ENCODE data around the gene DNAJC18. TPM values are rescaled to one million over a fixed set of nuclear protein-coding genes. Genes with fewer than 3 reads are reported as not detected.
"Not testable (repeated sequence)": the region's sequence is repeated elsewhere in the genome, so short reads cannot be mapped to it uniquely, and the experiment has no call there.

The DNAJC18 gene
- total RNA-seq, 4 donors from 2014 or later, result 9.2 to 11.4 (median 10.7) TPM

DNA sequence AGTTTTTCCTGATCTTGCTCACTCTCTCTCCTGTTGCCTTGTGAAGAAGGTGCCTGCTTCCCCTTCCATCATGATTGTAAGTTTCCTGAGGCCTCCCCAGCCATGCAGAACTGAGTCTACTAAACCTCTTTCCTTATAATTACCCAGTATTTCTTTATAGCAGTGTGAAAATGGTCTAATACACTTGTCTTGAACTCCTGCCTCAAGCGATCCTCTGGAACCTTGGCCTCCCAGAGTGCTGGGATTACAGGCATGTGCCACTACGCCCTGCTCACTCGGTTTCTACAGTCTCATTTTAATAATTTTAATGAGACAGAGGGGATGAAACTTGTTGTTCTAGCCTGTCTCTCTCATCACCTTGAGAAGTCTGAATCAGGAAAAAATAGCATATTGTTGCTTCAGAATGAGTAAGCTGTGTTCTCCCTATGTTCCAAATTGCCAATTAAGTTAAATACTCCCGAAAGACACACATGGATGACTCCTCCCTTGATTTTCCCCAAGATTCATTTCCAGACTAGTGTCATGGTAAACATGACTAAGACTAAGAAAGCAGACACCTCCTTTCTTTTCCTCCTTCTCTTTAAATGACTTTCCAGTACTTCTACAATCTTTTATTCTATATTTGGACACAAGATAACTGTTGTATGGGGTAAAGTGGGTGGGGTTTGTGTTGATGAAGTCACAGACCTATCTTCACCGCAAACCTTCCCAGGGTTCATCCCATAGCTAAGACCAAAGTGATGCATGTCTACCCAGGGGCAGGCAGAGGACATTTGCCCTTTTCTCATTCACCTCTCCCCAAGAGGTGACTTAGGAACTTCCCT is 7.8 kb upstream of the DNAJC18 start:
- no peaks in the 10 kb centered on the region for H3K36me3 ChIP-seq
- 82 to 83% methylated on average over 5 of the region's 5 CpGs for WGBS, 2 donors
- H3K4me3 ChIP-seq, result no peak overlapping the region
- H3K4me1 ChIP-seq, result no peaks in the 10 kb centered on the region
- no peaks in the 10 kb centered on the region for H3K27me3 ChIP-seq
- H3K9me3 ChIP-seq, result no peaks in the 10 kb centered on the region
- DNase-seq (ENCODE audit: low spot score in 2 of 2), result no peak
- no peak overlapping the region for H3K27ac ChIP-seq
- TF ChIP-seq, protein P1, sequence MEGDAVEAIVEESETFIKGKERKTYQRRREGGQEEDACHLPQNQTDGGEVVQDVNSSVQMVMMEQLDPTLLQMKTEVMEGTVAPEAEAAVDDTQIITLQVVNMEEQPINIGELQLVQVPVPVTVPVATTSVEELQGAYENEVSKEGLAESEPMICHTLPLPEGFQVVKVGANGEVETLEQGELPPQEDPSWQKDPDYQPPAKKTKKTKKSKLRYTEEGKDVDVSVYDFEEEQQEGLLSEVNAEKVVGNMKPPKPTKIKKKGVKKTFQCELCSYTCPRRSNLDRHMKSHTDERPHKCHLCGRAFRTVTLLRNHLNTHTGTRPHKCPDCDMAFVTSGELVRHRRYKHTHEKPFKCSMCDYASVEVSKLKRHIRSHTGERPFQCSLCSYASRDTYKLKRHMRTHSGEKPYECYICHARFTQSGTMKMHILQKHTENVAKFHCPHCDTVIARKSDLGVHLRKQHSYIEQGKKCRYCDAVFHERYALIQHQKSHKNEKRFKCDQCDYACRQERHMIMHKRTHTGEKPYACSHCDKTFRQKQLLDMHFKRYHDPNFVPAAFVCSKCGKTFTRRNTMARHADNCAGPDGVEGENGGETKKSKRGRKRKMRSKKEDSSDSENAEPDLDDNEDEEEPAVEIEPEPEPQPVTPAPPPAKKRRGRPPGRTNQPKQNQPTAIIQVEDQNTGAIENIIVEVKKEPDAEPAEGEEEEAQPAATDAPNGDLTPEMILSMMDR (IDR thresholded peaks at IDR 0.05), result no peak
- TF ChIP-seq EP300 (IDR thresholded peaks at IDR 0.05) (no peak), POLR2A (IDR thresholded peaks at IDR 0.05) (no peak)

DNA sequence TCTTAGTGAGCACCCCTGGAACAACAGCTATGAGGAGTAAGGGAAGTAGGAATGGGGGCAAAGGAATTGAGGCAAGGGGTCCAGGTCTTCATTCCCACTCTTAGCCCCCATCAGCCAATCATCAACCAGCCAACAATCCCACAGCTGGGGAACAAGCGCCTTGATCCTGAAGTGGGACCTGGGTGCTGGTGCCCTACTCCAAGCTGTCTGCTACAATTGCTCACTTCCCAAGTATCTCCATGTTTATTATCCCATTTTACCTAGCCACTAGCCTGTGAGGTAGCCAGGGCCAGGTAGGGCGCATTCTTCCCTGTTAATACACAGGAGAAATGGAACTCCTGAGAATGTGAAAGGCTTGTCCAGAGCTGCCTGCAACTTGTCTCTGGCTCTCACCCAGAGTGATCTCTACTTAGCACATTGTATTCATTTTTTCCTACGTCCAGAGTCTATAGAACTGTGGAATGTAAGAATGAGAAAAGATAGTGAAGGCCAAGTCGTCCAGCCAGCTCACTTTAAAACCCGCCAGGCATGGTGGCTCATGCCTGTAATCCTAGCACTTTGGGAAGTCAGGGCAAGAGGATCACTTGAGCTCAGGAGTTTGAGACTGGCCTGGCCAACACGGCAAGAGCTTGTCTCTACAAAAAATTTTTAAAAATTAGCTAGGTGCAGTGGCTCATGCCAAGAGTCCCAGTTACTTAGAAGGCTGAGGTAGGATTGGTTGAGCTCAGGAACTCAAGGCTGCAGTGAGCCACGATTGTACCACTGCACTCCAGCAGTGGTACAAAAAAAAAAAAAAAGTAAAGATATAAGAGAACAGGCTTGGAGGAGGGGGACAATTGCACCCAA is 6.2 kb upstream of the DNAJC18 start:
- no peak overlapping the region for H3K27ac ChIP-seq
- no peaks in the 10 kb centered on the region for H3K4me1 ChIP-seq
- TF ChIP-seq EP300 (IDR thresholded peaks at IDR 0.05), result no peak
- TF ChIP-seq POLR2A (IDR thresholded peaks at IDR 0.05), result no peak
- TF ChIP-seq, protein P1 (IDR thresholded peaks at IDR 0.05), result no peak
- H3K27me3 ChIP-seq, result no peaks in the 10 kb centered on the region
- no peaks in the 10 kb centered on the region for H3K9me3 ChIP-seq
- DNase-seq (ENCODE audit: low spot score in 2 of 2), result no peak
- H3K4me3 ChIP-seq, result no peak overlapping the region
- 50 to 54% methylated on average over 7 of the region's 7 CpGs for WGBS, 2 donors
- no peaks in the 10 kb centered on the region for H3K36me3 ChIP-seq

DNA sequence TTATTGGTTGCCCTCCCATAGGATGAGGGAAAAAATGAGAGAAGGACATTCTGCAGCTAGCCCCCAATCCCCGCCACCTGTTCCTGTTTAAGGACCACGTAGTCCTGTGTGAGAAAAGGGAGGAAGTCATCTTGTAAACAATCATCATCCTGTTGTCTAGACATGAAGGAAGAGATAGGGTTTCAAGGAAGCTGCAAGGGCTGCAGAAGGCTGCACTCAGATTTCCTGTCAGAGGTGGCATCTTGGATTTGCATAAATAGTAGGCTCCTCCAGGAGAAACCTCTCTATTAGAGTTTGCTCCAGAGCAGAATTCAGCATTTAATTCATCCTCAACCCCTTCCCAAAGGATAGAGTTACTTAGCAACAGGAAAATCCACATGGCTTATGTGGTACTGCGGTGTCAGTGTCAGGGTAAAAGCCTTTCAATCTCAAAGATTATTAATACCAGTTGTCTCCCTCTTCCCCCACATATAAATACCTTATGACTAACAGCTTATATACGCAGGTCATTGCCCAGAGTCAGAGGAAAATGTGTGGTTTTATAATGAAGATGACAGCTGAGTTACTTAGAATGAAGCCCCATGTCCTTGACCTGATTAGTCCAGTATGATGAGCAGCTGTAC is 4.6 kb upstream of the DNAJC18 start:
- no peak overlapping the region for H3K4me3 ChIP-seq
- H3K27me3 ChIP-seq, result no peaks in the 10 kb centered on the region
- no peak for DNase-seq (ENCODE audit: low spot score in 2 of 2)
- no peaks in the 10 kb centered on the region for H3K36me3 ChIP-seq
- 63 to 74% methylated on average over 4 of the region's 4 CpGs for WGBS, 2 donors
- H3K4me1 ChIP-seq, result peaks cover 0 to 7% (median 5%) of the 10 kb centered on the region in 4 donors
- TF ChIP-seq, protein P1 (IDR thresholded peaks at IDR 0.05), result no peak
- TF ChIP-seq POLR2A (IDR thresholded peaks at IDR 0.05), result no peak
- TF ChIP-seq EP300 (IDR thresholded peaks at IDR 0.05), result no peak
- no peaks in the 10 kb centered on the region for H3K9me3 ChIP-seq
- H3K27ac ChIP-seq, result no peak overlapping the region

DNA sequence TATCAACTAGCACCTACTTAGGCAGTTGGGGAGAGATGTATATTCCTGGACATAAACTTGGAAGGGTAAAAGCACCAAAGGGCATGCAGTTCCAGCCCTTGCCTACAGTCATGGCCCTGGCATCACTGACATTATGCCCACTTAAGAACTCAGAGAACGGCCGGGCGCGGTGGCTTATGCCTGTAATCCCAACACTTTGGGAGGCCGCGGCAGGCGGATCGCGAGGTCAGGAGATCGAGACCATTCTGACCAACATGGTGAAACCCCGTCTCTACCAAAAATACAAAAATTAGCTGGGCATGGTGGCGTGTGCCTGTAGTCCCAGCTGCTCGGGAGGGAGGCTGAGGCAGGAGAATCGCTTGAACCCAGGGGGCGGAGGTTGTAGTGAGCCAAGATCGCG is 1.1 kb upstream of the DNAJC18 start:
- H3K27me3 ChIP-seq; DNase-seq (ENCODE audit: low spot score in 2 of 2); H3K9me3 ChIP-seq; H3K4me3 ChIP-seq; H3K27ac ChIP-seq: not testable (repeated sequence)
- Histone ChIP-seq H3K36me3 (peaks cover 0 to 13% (median 0%) of the 10 kb centered on the region in 3 donors), H3K4me1 (peaks cover 0 to 14% (median 8%) of the 10 kb centered on the region in 4 donors)
- WGBS, 2 donors, result 93 to 97% methylated on average over 17 of the region's 17 CpGs

DNA sequence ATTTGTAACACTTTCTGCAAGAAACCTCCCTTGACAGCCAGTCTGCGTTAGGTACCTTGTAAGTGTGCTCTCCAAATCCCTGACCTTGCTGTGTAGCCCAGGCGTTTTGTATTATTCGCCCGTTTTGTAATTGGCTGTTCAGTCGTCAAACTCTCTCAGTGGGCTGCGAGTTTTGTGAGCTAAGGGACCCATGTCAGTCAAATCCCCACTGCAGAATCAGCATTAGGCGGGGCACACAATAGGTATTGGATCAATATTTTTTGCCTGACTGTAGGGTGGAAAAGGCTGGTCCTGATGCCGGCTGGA is 665 bp downstream of the DNAJC18 start:
- H3K36me3 ChIP-seq, result peaks cover 0 to 29% (median 0%) of the 10 kb centered on the region in 3 donors
- H3K9me3 ChIP-seq, result no peaks in the 10 kb centered on the region
- 18 to 21% methylated on average over 8 of the region's 8 CpGs for WGBS, 2 donors
- peak overlapping the region; percentile 92 to 99 (median 96) for H3K27ac ChIP-seq
- H3K27me3 ChIP-seq, result no peaks in the 10 kb centered on the region
- TF ChIP-seq EP300 (IDR thresholded peaks at IDR 0.05) (no peak), POLR2A (IDR thresholded peaks at IDR 0.05) (no peak)
- TF ChIP-seq, protein P1 (IDR thresholded peaks at IDR 0.05), result no peak
- H3K4me3 ChIP-seq, result peak overlapping the region; percentile 53 to 96 (median 66)
- peaks cover 0 to 14% (median 8%) of the 10 kb centered on the region in 4 donors for H3K4me1 ChIP-seq
- DNase-seq (ENCODE audit: low spot score in 2 of 2), result no peak

All from tibial nerve (tissue), 4 donors.